ENCODE results near the gene ZNF213.

The ZNF213 gene

DNA sequence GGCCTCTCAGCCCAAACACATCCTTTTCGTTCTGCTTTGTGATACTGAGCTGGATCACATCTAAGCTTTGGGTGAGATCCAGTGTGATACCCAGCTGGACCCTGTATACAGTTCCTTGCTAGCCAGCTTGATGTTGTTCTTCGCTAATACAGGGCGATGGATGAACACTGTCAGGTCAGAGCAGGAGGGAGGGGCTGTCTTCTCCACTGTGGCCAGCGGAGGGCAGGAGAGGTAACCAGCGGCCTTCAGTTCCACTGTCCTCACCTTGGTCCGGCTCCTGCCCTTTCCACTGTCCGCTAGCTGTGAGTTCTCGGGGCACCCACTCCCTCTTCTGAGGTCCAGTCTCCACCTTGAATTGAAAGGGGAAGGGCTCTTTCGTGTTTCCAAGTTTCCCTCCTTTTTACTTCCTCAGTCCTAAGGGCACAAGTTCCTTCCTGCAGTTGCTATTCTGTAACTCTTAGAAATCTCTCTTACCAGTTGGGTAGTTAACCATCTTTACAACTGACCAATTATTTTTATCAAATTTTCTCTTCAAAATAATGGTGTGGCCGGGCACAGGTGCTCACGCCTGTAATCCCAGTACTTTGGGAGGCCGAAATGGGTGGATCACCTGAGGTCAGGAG is 3.0 kb upstream of the ZNF213 start:
- no peak for TF ChIP-seq GATA2 (IDR thresholded peaks at IDR 0.05; ENCODE audit: low read depth, low read length)
- no peak for TF ChIP-seq GATA3 (IDR thresholded peaks at IDR 0.05; ENCODE audit: low read depth, low read length)

DNA sequence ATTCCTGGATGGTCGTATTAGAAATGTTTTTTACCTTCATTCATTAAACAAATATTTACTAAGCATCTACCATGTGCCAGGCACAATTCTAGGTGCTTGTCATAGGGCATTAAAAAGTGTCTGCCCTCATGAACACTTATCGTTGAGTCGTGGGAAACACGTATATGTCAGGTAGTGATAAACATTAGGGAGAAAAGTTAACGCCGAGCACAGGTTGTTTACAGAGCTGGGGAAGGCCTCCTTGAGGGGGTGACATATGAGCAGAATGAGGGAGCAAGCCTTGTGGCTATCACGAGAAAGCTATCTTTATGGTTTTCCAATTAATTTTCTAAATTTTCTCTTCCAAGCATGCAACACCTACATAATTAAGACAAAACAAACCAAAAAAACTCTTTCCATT is 985 bp upstream of the ZNF213 start:
- TF ChIP-seq GATA3 (IDR thresholded peaks at IDR 0.05; ENCODE audit: low read depth, low read length) = no peak
- TF ChIP-seq GATA2 (IDR thresholded peaks at IDR 0.05; ENCODE audit: low read depth, low read length) = no peak

DNA sequence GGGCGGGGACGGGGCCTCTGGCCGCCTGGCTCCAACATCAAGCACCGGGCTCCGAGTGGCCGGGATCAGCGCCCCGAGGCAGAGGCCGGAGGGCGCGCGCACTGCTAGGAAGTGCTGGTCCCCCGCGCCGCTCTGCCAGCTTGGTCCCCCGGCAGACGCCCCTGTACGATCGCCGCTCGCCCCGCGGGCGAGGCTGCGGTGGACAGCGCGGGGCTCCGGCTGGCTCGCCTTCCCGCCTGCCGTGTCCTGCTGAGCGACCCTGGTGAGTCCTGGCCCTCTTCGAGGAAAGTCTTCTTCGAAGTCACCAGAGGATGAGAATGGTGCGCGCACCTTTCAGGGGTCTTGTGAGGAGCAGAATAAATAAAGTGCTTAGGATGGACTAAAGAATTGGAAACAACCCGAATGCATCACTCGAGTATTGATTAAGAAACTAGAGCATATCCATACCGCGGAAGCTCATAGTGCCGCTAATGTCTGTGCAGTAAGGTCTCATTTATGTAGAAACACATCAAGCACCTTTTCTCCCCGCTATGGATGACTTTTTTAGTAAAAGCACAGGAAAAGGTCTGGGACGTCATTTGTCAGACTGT is 392 bp downstream of the ZNF213 start:
- TF ChIP-seq GATA2 (IDR thresholded peaks at IDR 0.05; ENCODE audit: low read depth, low read length) = no peak
- no peak for TF ChIP-seq GATA3 (IDR thresholded peaks at IDR 0.05; ENCODE audit: low read depth, low read length)

DNA sequence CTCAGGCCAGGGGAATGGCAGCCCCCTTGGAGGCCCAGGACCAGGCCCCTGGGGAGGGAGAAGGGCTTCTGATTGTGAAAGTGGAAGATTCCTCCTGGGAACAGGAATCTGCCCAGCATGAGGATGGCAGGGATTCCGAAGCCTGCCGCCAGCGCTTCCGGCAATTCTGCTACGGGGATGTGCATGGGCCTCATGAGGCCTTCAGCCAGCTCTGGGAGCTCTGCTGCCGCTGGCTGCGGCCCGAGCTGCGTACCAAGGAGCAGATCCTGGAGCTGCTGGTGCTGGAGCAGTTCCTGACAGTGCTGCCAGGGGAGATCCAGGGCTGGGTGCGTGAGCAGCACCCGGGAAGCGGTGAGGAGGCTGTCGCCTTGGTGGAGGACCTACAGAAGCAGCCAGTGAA is 2.4 kb downstream of the ZNF213 start:
- TF ChIP-seq GATA2 (IDR thresholded peaks at IDR 0.05; ENCODE audit: low read depth, low read length) (no peak), GATA3 (IDR thresholded peaks at IDR 0.05; ENCODE audit: low read depth, low read length) (no peak)

DNA sequence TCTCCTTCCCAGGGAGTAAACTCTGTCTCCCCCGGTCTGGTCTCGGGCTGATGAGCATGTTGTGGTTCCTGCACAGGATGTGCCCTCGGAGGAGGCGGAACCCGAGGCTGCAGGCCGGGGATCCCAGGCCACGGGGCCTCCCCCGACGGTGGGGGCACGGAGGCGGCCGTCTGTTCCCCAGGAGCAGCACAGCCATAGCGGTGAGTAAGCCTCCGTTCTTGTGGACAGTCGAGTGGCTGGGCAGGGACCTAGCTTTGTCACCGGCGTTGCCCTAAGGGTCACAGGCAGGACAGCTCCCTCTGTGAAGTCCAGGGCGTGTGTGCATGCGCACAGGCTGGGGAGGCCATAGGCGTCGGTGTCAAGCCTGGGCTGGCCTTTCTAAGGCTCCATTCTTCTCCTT is 3.5 kb downstream of the ZNF213 start:
- TF ChIP-seq GATA3 (IDR thresholded peaks at IDR 0.05; ENCODE audit: low read depth, low read length) = no peak

DNA sequence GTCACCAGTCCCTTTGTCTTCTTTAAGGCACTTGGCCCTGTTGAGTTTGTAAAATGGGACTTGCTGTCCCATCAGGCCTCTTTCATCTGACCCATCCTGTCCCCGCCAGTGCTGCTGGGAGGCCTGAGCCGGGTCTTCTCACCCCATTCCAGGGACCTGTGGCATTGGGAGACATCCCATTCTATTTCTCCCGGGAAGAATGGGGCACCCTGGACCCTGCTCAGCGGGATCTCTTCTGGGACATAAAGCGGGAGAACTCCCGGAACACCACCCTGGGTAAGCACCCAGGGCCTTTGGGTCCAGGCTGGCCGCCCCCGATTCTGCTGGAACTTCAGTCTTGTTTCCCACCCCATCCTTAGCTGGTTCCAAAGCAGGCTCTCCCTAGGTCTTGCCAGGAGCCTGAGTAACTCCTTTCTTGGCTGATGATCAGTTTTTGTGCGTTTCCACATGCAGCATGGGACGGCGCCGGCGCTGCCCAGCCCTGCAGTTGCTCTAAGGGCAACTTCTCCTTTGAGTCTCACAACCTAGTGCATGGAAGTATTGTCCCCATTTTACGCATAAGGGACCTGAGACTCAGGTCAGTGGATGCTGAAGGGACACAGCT is 4.1 kb downstream of the ZNF213 start:
- TF ChIP-seq GATA2 (IDR thresholded peaks at IDR 0.05; ENCODE audit: low read depth, low read length) = no peak
- no peak for TF ChIP-seq GATA3 (IDR thresholded peaks at IDR 0.05; ENCODE audit: low read depth, low read length)

DNA sequence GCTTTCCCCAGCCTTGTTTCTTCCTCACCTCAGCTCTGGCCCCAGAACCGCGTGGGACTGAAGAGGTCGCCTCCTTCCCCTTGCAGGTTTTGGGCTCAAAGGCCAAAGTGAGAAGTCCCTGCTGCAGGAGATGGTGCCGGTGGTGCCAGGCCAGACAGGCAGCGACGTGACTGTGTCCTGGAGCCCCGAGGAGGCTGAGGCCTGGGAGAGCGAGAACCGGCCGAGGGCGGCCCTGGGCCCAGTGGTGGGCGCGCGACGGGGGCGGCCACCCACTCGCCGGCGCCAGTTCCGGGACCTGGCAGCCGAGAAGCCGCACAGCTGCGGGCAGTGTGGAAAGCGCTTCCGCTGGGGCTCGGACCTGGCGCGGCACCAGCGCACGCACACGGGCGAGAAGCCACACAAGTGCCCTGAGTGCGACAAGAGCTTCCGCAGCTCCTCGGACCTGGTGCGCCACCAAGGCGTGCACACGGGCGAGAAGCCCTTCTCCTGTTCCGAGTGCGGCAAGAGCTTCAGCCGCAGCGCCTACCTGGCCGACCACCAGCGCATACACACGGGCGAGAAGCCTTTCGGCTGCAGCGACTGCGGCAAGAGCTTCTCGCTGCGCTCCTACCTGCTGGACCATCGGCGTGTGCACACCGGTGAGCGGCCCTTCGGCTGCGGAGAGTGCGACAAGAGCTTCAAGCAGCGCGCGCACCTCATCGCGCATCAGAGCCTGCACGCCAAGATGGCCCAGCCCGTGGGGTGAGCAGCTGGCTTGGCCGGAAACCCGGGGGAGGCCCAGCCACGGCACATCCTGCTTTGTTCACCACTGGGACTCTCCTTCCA is 6.0 kb downstream of the ZNF213 start:
- TF ChIP-seq GATA2 (IDR thresholded peaks at IDR 0.05; ENCODE audit: low read depth, low read length) (no peak), GATA3 (IDR thresholded peaks at IDR 0.05; ENCODE audit: low read depth, low read length) (no peak)

DNA sequence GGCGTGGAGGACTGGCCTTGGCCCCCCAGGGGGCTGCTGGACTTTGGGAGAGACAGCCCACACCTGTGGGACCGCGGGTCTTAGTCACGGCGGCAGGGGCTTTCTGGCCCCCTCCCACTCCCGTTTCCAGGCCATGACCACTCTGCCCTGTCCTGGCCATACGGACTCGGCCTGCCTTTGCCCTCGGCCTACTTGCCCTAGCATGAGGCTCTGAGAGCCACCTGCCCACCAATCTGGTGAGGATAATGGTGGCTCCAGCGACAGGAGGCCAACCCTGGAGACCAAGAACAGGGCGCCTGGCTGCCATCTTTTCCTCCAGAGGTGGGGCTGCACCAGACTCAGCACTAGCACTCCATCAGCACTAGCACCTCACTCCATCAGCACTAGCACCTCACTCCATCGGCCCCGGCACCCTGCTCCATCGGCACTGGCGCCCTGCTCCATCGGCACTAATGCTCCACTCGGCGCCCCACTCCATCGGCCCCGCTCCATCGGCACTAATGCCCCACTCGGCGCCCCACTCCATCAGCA is 7.0 kb downstream of the ZNF213 start:
- TF ChIP-seq GATA2 (IDR thresholded peaks at IDR 0.05; ENCODE audit: low read depth, low read length) (no peak), GATA3 (IDR thresholded peaks at IDR 0.05; ENCODE audit: low read depth, low read length) (no peak)

DNA sequence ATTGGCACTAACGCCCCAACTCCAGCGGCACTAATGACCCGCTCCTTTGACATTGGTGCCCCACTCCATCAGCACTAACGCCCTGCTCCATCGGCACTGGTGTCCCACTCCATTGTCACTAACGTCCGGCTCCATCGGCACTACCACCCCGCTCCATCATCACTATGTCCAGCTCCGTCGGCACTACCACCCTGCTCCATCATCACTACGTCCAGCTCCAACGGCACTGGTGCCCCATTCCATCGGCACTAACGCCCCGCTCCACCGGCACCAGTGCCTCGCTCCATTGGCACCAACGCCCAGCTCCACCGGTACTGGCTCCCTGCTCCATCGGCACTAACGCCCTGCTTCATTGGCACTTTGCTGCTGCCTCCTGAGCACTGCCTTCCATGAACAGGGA is 7.5 kb downstream of the ZNF213 start:
- TF ChIP-seq GATA2 (IDR thresholded peaks at IDR 0.05; ENCODE audit: low read depth, low read length) (no peak), GATA3 (IDR thresholded peaks at IDR 0.05; ENCODE audit: low read depth, low read length) (no peak)

DNA sequence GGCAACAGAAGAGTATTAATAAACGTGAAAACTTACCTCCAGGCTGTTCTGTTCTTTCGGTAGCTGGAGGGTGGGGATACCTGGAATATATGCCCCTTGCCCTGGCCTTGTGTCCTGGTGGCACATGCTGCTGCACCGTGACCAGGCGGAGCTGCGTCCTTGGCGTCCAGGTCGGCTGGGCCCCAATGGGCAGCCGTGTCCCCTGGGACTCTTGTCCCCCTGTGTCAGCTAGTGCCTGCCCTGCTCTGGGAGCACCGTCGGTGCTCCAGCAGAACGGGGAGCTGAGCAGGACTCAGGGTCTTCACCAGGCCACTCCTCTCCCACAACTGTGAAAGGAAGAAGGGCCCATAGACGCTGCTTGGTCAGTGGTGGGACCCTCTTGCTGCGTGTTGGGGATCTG is 7.9 kb downstream of the ZNF213 start:
- TF ChIP-seq GATA2 (IDR thresholded peaks at IDR 0.05; ENCODE audit: low read depth, low read length) (no peak), GATA3 (IDR thresholded peaks at IDR 0.05; ENCODE audit: low read depth, low read length) (no peak)

DNA sequence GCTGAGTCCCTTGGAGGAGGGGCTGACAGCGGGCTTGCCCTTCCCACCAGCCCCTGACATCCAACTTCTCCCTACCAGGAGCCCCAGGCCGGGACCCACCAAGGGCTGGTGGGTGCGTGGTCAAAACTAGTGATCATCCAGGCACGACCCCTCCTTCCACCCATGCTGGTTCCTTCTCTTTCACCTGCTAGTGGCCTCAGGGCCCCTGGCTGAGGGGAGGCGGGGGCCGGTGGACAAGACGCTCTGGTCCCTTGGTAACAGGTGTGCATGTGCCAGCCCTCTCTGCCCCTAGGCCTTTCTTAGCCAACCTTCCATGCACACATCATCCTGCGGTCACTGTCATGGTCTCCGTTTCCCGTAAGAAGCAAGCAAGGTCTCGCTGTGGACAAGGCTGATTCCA is 8.4 kb downstream of the ZNF213 start:
- no peak for TF ChIP-seq GATA2 (IDR thresholded peaks at IDR 0.05; ENCODE audit: low read depth, low read length)
- TF ChIP-seq GATA3 (IDR thresholded peaks at IDR 0.05; ENCODE audit: low read depth, low read length) = no peak

DNA sequence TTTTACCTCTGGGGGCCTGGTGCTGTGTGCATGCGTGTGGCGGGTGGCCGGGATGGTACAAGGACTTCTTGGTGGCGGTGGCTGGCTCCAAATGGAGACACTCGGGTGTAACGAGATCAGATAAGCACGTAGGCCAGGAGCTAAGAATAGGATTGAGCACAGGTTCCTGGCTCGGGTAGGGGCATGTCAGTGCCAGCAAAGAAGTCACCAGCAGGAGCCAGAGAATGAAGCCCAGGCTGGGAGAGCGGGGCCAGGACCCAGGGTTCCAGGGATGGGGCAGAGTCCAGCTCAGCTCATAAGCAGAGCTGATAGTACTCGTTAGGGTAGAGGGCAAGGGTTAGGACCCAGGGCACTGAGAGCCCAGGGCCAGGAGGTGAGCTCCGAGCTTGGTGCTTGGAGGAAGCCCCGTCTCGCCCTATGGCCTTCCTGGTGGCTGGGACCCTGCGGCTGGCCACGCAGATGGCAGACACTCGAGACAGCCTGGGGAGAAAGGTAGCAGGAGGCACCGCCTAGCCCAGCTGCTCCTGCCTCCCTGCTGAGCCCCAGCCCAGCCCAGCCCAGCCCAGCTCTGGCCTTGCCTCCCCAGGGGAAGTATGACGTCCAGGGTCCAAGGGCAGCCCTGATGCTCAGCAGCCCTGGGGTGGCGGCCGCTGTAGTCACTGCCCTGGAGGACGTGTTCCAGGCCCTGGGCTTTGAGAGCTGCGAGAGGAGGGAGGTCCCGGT is 8.9 kb downstream of the ZNF213 start:
- TF ChIP-seq GATA3 (IDR thresholded peaks at IDR 0.05; ENCODE audit: low read depth, low read length) (no peak), GATA2 (IDR thresholded peaks at IDR 0.05; ENCODE audit: low read depth, low read length) (no peak)

DNA sequence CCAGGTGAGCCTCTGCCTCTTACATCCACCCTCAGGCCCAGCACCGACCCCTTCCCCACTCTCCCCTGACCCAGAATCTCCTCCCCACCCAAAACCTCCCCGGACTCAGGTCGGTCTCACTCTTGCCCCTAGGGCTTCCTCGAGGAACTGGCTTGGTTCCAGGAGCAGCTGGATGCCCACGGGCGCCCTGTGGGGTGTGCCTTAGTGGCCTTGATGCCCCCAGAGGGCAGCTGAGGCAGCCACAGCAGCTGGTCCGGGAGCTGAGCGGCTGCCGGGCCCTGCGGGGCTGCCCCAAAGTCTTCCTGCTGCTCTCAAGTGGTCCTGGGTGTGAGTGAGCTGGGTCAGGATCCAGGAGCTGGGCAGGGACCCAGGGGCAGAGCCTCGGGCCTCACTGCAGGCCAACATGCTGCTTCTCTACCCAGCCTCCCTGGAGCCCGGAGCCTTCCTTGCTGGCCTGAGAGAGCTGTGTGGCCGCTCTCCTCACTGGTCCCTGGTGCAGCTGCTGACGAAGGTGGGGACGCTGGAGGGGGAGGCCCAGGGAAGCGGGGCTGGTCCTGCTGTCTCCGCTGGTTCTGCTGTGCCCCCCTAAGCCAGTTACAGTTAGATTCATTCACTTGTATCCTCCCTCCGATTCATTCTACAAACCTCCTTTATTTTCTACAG is 9.6 kb downstream of the ZNF213 start:
- TF ChIP-seq GATA2 (IDR thresholded peaks at IDR 0.05; ENCODE audit: low read depth, low read length) = no peak
- TF ChIP-seq GATA3 (IDR thresholded peaks at IDR 0.05; ENCODE audit: low read depth, low read length) = no peak

Data from SH-SY5Y (cell line).